ENCODE measurements around the gene MELTF. TPM values are rescaled to one million over a fixed set of nuclear protein-coding genes. Genes with fewer than 3 reads are reported as not detected.
A peak's percentile ranks its signal among the peaks of the same experiment; 100 is the strongest.

The MELTF gene
- total RNA-seq, 1 donor from 2014 or later = 2.9 TPM

GRCh38 chr3:197028728-197029510 is 698 bp downstream of the MELTF start:
- no peak overlapping the region for H3K27ac Mint-ChIP-seq (ENCODE audit: unreplicated experiment)

GRCh38 chr3:197027896-197028727 is 1.5 kb downstream of the MELTF start:
- Mint-ChIP-seq H3K27ac (ENCODE audit: unreplicated experiment) (no peak overlapping the region), H3K36me3 (ENCODE audit: low read depth, unreplicated experiment) (no peaks in the 10 kb centered on the region), H3K4me1 (ENCODE audit: unreplicated experiment) (no peaks in the 10 kb centered on the region), H3K9me3 (ENCODE audit: unreplicated experiment) (no peaks in the 10 kb centered on the region), H3K27me3 (ENCODE audit: unreplicated experiment) (peaks cover 19% of the 10 kb centered on the region), H3K4me3 (ENCODE audit: unreplicated experiment) (no peak overlapping the region)
- DNase-seq (ENCODE audit: low spot score) = no peak
- TF ChIP-seq CTCF (IDR thresholded peaks at IDR 0.05; ENCODE audit: unreplicated experiment) = no peak

More at GRCh38 chr3:197028728-197029510, 698 bp downstream of the MELTF start:
- Mint-ChIP-seq H3K4me3 (ENCODE audit: unreplicated experiment) (peak overlapping the region; percentile 69), H3K36me3 (ENCODE audit: low read depth, unreplicated experiment) (no peaks in the 10 kb centered on the region), H3K4me1 (ENCODE audit: unreplicated experiment) (no peaks in the 10 kb centered on the region), H3K9me3 (ENCODE audit: unreplicated experiment) (no peaks in the 10 kb centered on the region), H3K27me3 (ENCODE audit: unreplicated experiment) (peaks cover 21% of the 10 kb centered on the region)
- DNase-seq (ENCODE audit: low spot score) = no peak
- no peak for TF ChIP-seq CTCF (IDR thresholded peaks at IDR 0.05; ENCODE audit: unreplicated experiment)

- no peaks in the 10 kb centered on the region for H3K4me1 Mint-ChIP-seq (ENCODE audit: unreplicated experiment)
- DNase-seq (ENCODE audit: low spot score) = no peak
- H3K27me3 Mint-ChIP-seq (ENCODE audit: unreplicated experiment) = peaks cover 19% of the 10 kb centered on the region
- no peaks in the 10 kb centered on the region for H3K36me3 Mint-ChIP-seq (ENCODE audit: low read depth, unreplicated experiment)
- peak overlapping the region; percentile 5 for H3K27ac Mint-ChIP-seq (ENCODE audit: unreplicated experiment)
- H3K4me3 Mint-ChIP-seq (ENCODE audit: unreplicated experiment) = no peak overlapping the region
- H3K9me3 Mint-ChIP-seq (ENCODE audit: unreplicated experiment) = no peaks in the 10 kb centered on the region
- TF ChIP-seq CTCF (IDR thresholded peaks at IDR 0.05; ENCODE audit: unreplicated experiment) = no peak
Observed at GRCh38 chr3:197027151-197027895, 2.3 kb downstream of the MELTF start.

GRCh38 chr3:197026481-197026866 is 3.1 kb downstream of the MELTF start:
- H3K4me1 Mint-ChIP-seq (ENCODE audit: unreplicated experiment) = no peaks in the 10 kb centered on the region
- no peaks in the 10 kb centered on the region for H3K9me3 Mint-ChIP-seq (ENCODE audit: unreplicated experiment)
- no peak overlapping the region for H3K27ac Mint-ChIP-seq (ENCODE audit: unreplicated experiment)
- H3K4me3 Mint-ChIP-seq (ENCODE audit: unreplicated experiment) = no peak overlapping the region
- TF ChIP-seq CTCF (IDR thresholded peaks at IDR 0.05; ENCODE audit: unreplicated experiment) = no peak
- DNase-seq (ENCODE audit: low spot score) = no peak
- peaks cover 16% of the 10 kb centered on the region for H3K27me3 Mint-ChIP-seq (ENCODE audit: unreplicated experiment)
- H3K36me3 Mint-ChIP-seq (ENCODE audit: low read depth, unreplicated experiment) = no peaks in the 10 kb centered on the region
